ENCODE results near the gene PRXL2A. TPM values are rescaled to one million over a fixed set of nuclear protein-coding genes. Genes with fewer than 3 reads are reported as not detected.

The PRXL2A gene
- total RNA-seq, 5 donors from 2014 or later (not counting 1 experiment from before 2014, with no cell fraction given) = 2.9 to 6.3 (median 5.2) TPM

GRCh38 chr10:80455461-80456349 lies 47.4 kb downstream of the PRXL2A start:
- H3K9me3 Mint-ChIP-seq = no peaks in the 10 kb centered on the region
- peak overlapping the region; percentile 95 to 99 for H3K27ac Mint-ChIP-seq
- H3K36me3 Mint-ChIP-seq = peaks cover 10% of the 10 kb centered on the region
- 38% methylated on average over 13 of the region's 13 CpGs for whole genome bisulfite sequencing (ENCODE audit: insufficient coverage)
- peak overlapping the region in 2 of 3 donors; percentile 98 to 99 for H3K4me3 Mint-ChIP-seq
- H3K9me3 ChIP-seq = no peaks in the 10 kb centered on the region
- no peaks in the 10 kb centered on the region for H3K27me3 Mint-ChIP-seq
- POLR2A ChIA-PET = interaction anchor here in 1 of 2 donors (0.6 to 2.6 kb wide), 4 partner anchors 9 to 250 kb away, joined by 3 to 9 read pairs (median 6); no protein-coding TSS in a partner anchor
- H3K27me3 ChIP-seq (replicated peaks in 1 of 2; ENCODE audit: control insufficient read depth in 2 of 2, extremely low read depth in 1 of 2, insufficient read depth in 2 of 2, low read length in 1 of 2) = no peaks in the 10 kb centered on the region
- H3K4me3 ChIP-seq (ENCODE audit: control insufficient read depth in 1 of 2, extremely low read depth in 1 of 2, low read length in 1 of 2) = peak overlapping the region; percentile 76 to 82
- DNase-seq = no peak
- peaks cover 5% of the 10 kb centered on the region in 2 donors for H3K36me3 ChIP-seq (ENCODE audit: control insufficient read depth in 2 of 2, extremely low read depth in 1 of 2, insufficient read depth in 1 of 2, low read length in 1 of 2)
- H3K4me1 Mint-ChIP-seq = peaks cover 57 to 60% (median 59%) of the 10 kb centered on the region in 3 donors
- CTCF ChIA-PET = interaction anchor here (0.5 to 3.4 kb wide), 5 partner anchors 10 to 52 kb away, joined by 3 to 18 read pairs (median 12); no protein-coding TSS in a partner anchor
- peak overlapping the region; percentile 82 for H3K27ac ChIP-seq (ENCODE audit: low read length)
- H3K4me1 ChIP-seq (ENCODE audit: control insufficient read depth in 1 of 2, extremely low read depth in 1 of 2, insufficient read depth in 2 of 2, low read length in 2 of 2) = peaks cover 20 to 62% of the 10 kb centered on the region in 2 experiments
- ATAC-seq (replicated peaks in 1 of 4) = no peak

- peaks cover 23% of the 10 kb centered on the region for H3K36me3 Mint-ChIP-seq
- H3K4me3 Mint-ChIP-seq = peak overlapping the region in 2 of 3 donors; percentile 98 to 99
- no peak for ATAC-seq (replicated peaks in 1 of 4)
- POLR2A ChIA-PET = interaction anchor here in 1 of 2 donors (2.6 kb wide), 1 partner anchor 9 kb away, joined by 9 read pairs; no protein-coding TSS in a partner anchor
- peaks cover 77 to 80% (median 79%) of the 10 kb centered on the region in 3 donors for H3K4me1 Mint-ChIP-seq
- peaks cover 5% of the 10 kb centered on the region in 2 donors for H3K36me3 ChIP-seq (ENCODE audit: control insufficient read depth in 2 of 2, extremely low read depth in 1 of 2, insufficient read depth in 1 of 2, low read length in 1 of 2)
- CTCF ChIA-PET = interaction anchor here (1.0 to 3.7 kb wide), 10 partner anchors 8 to 48 kb away, joined by 3 to 22 read pairs (median 10); no protein-coding TSS in a partner anchor
- no peak for DNase-seq
- no peaks in the 10 kb centered on the region for H3K9me3 Mint-ChIP-seq
- H3K27me3 Mint-ChIP-seq = no peaks in the 10 kb centered on the region
- no peaks in the 10 kb centered on the region for H3K9me3 ChIP-seq
- peak overlapping the region; percentile 82 for H3K27ac ChIP-seq (ENCODE audit: low read length)
- peak overlapping the region; percentile 33 to 82 for H3K4me3 ChIP-seq (ENCODE audit: control insufficient read depth in 1 of 2, extremely low read depth in 1 of 2, low read length in 1 of 2)
- WGBS (ENCODE audit: insufficient coverage) = 66% methylated on average over 8 of the region's 8 CpGs
- H3K27ac Mint-ChIP-seq = peak overlapping the region; percentile 95 to 99
- no peaks in the 10 kb centered on the region for H3K27me3 ChIP-seq (replicated peaks in 1 of 2; ENCODE audit: control insufficient read depth in 2 of 2, extremely low read depth in 1 of 2, insufficient read depth in 2 of 2, low read length in 1 of 2)
- H3K4me1 ChIP-seq (ENCODE audit: control insufficient read depth in 1 of 2, extremely low read depth in 1 of 2, insufficient read depth in 2 of 2, low read length in 2 of 2) = peaks cover 29 to 82% of the 10 kb centered on the region in 2 experiments
These were observed 49.4 kb downstream of the PRXL2A start for GRCh38 chr10:80457554-80458262.

- H3K4me1 Mint-ChIP-seq = peaks cover 80 to 84% (median 82%) of the 10 kb centered on the region in 3 donors
- CTCF ChIA-PET = interaction anchor here (1.3 to 3.7 kb wide), 5 partner anchors 10 to 47 kb away, joined by 5 to 22 read pairs (median 9); no protein-coding TSS in a partner anchor
- H3K4me3 ChIP-seq (ENCODE audit: control insufficient read depth in 1 of 2, extremely low read depth in 1 of 2, low read length in 1 of 2) = peak overlapping the region; percentile 33 to 82
- H3K36me3 ChIP-seq (ENCODE audit: control insufficient read depth in 2 of 2, extremely low read depth in 1 of 2, insufficient read depth in 1 of 2, low read length in 1 of 2) = peaks cover 5% of the 10 kb centered on the region in 2 donors
- H3K4me1 ChIP-seq (ENCODE audit: control insufficient read depth in 1 of 2, extremely low read depth in 1 of 2, insufficient read depth in 2 of 2, low read length in 2 of 2) = peaks cover 33 to 86% of the 10 kb centered on the region in 2 experiments
- H3K27ac ChIP-seq (ENCODE audit: low read length) = peak overlapping the region; percentile 82
- ATAC-seq (replicated peaks in 1 of 4) = no peak
- peak overlapping the region; percentile 95 to 99 for H3K27ac Mint-ChIP-seq
- H3K27me3 Mint-ChIP-seq = no peaks in the 10 kb centered on the region
- WGBS (ENCODE audit: insufficient coverage) = no CpG with 5 or more reads among the region's 4 CpGs
- DNase-seq = no peak
- peak overlapping the region in 2 of 3 donors; percentile 98 to 99 for H3K4me3 Mint-ChIP-seq
- no peaks in the 10 kb centered on the region for H3K27me3 ChIP-seq (replicated peaks in 1 of 2; ENCODE audit: control insufficient read depth in 2 of 2, extremely low read depth in 1 of 2, insufficient read depth in 2 of 2, low read length in 1 of 2)
- POLR2A ChIA-PET = interaction anchor here (0.7 to 2.6 kb wide), 3 partner anchors 8 to 31 kb away, joined by 3 to 9 read pairs (median 8); no protein-coding TSS in a partner anchor
- H3K36me3 Mint-ChIP-seq = peaks cover 24% of the 10 kb centered on the region
- H3K9me3 Mint-ChIP-seq = no peaks in the 10 kb centered on the region
- no peaks in the 10 kb centered on the region for H3K9me3 ChIP-seq
These were observed 49.9 kb downstream of the PRXL2A start for GRCh38 chr10:80458263-80458625.

- Histone ChIP-seq H3K27me3 (replicated peaks in 1 of 2; ENCODE audit: control insufficient read depth in 2 of 2, extremely low read depth in 1 of 2, insufficient read depth in 2 of 2, low read length in 1 of 2) (no peaks in the 10 kb centered on the region), H3K9me3 (no peaks in the 10 kb centered on the region), H3K36me3 (ENCODE audit: control insufficient read depth in 2 of 2, extremely low read depth in 1 of 2, insufficient read depth in 1 of 2, low read length in 1 of 2) (peaks cover 5 to 9% of the 10 kb centered on the region in 2 donors), H3K4me1 (ENCODE audit: control insufficient read depth in 1 of 2, extremely low read depth in 1 of 2, insufficient read depth in 2 of 2, low read length in 2 of 2) (peaks cover 37 to 86% of the 10 kb centered on the region in 2 experiments), H3K4me3 (ENCODE audit: control insufficient read depth in 1 of 2, extremely low read depth in 1 of 2, low read length in 1 of 2) (peak overlapping the region; percentile 33 to 82), H3K27ac (ENCODE audit: low read length) (peak overlapping the region; percentile 82)
- peak overlapping the region; percentile 95 to 99 for H3K27ac Mint-ChIP-seq
- no peaks in the 10 kb centered on the region for H3K9me3 Mint-ChIP-seq
- no peak for DNase-seq
- no peaks in the 10 kb centered on the region for H3K27me3 Mint-ChIP-seq
- POLR2A ChIA-PET = interaction anchor here (0.7 to 1.4 kb wide), 6 partner anchors 12 to 51 kb away, joined by 3 to 9 read pairs (median 6); no protein-coding TSS in a partner anchor
- H3K4me1 Mint-ChIP-seq = peaks cover 80 to 84% (median 82%) of the 10 kb centered on the region in 3 donors
- no peak for ATAC-seq (replicated peaks in 1 of 4)
- H3K4me3 Mint-ChIP-seq = peak overlapping the region in 2 of 3 donors; percentile 98 to 99
- CTCF ChIA-PET = interaction anchor here (0.6 to 6.6 kb wide), 12 partner anchors 10 to 1084 kb away, joined by 3 to 56 read pairs (median 8); no protein-coding TSS in a partner anchor
- peaks cover 27% of the 10 kb centered on the region for H3K36me3 Mint-ChIP-seq
- 0% methylated on average over 1 of the region's 6 CpGs for WGBS (ENCODE audit: insufficient coverage)
These were observed 50.3 kb downstream of the PRXL2A start for GRCh38 chr10:80458638-80459037.

- ChIA-PET CTCF (interaction anchor here (0.5 to 6.6 kb wide), 17 partner anchors 9 to 1084 kb away, joined by 3 to 56 read pairs (median 5); no protein-coding TSS in a partner anchor), POLR2A (interaction anchor here (0.6 to 1.4 kb wide), 9 partner anchors 8 to 53 kb away, joined by 3 to 9 read pairs (median 3); no protein-coding TSS in a partner anchor)
- peak; percentile 56 to 61 (median 60) for ATAC-seq (replicated peaks in 1 of 4)
- Histone ChIP-seq H3K27ac (ENCODE audit: low read length) (peak overlapping the region; percentile 82), H3K4me1 (ENCODE audit: control insufficient read depth in 1 of 2, extremely low read depth in 1 of 2, insufficient read depth in 2 of 2, low read length in 2 of 2) (peaks cover 43 to 91% of the 10 kb centered on the region in 2 experiments), H3K27me3 (replicated peaks in 1 of 2; ENCODE audit: control insufficient read depth in 2 of 2, extremely low read depth in 1 of 2, insufficient read depth in 2 of 2, low read length in 1 of 2) (no peaks in the 10 kb centered on the region), H3K9me3 (no peaks in the 10 kb centered on the region), H3K4me3 (ENCODE audit: control insufficient read depth in 1 of 2, extremely low read depth in 1 of 2, low read length in 1 of 2) (peak overlapping the region; percentile 63 to 82), H3K36me3 (ENCODE audit: control insufficient read depth in 2 of 2, extremely low read depth in 1 of 2, insufficient read depth in 1 of 2, low read length in 1 of 2) (peaks cover 5 to 10% of the 10 kb centered on the region in 2 donors)
- H3K27ac Mint-ChIP-seq = peak overlapping the region; percentile 95 to 99
- 2% methylated on average over 7 of the region's 9 CpGs for WGBS (ENCODE audit: insufficient coverage)
- no peaks in the 10 kb centered on the region for H3K9me3 Mint-ChIP-seq
- no peaks in the 10 kb centered on the region for H3K27me3 Mint-ChIP-seq
- H3K4me1 Mint-ChIP-seq = peaks cover 85 to 89% (median 87%) of the 10 kb centered on the region in 3 donors
- H3K4me3 Mint-ChIP-seq = peak overlapping the region in 2 of 3 donors; percentile 98 to 99
- peak; percentile 37 to 80 (median 63) for DNase-seq
- H3K36me3 Mint-ChIP-seq = peaks cover 32% of the 10 kb centered on the region
These were observed 50.9 kb downstream of the PRXL2A start for GRCh38 chr10:80459047-80459865.

Data from T-cell (primary cell).